HG03342 (cell line): ENCODE data around the gene SLIT1.

Experiments
- ATAC-seq: cut with Tn5 transposase; IDR thresholded peaks from one replicate; pipeline ENCODE4 v1.9.1; 2021; ENCODE audit warnings: mild to moderate bottlenecking, moderate library complexity; ENCODE audit not compliant: unreplicated experiment

The SLIT1 gene

DNA sequence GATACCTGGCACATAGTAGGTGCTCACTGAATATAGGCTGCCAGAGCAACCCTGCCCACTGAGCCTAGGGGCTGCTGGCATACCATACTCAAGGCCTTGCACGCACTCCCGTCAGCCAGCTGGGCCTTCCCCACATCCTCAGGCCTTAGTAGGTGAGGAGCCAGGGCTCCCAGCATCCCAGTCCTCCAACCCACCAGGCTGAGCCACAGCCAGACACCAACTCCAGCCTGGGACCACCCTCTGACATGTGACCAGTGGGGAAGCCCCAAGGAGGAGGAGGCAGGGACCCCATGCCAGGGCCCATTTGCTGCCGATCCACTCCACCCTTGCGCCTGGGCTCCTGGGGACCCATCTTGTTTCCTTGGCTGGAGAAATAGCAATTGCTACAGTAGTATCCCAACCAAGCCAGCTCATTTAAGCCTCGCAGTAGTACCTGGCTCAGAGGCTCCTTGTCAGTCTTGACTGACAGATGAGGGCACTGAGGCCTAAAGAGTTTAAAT, 11.4 kb downstream of the SLIT1 start:
- ATAC-seq = no peak

- no peak for ATAC-seq
Measured at GRCh38 chr10:97173036-97173435, 12.7 kb downstream of the SLIT1 start.

- ATAC-seq = no peak
Measured at GRCh38 chr10:97171001-97171400, 14.8 kb downstream of the SLIT1 start.

- no peak for ATAC-seq
Measured at GRCh38 chr10:97169911-97170693, 15.7 kb downstream of the SLIT1 start.

- no peak for ATAC-seq
Measured at GRCh38 chr10:97169063-97169462, 16.7 kb downstream of the SLIT1 start.

GRCh38 chr10:97168645-97169044, 17.1 kb downstream of the SLIT1 start:
- ATAC-seq = no peak

GRCh38 chr10:97165499-97165898, 20.3 kb downstream of the SLIT1 start:
- no peak for ATAC-seq

- no peak for ATAC-seq
Measured at GRCh38 chr10:97163781-97164501, 21.8 kb downstream of the SLIT1 start.

- no peak for ATAC-seq
Measured at GRCh38 chr10:97163181-97163580, 22.6 kb downstream of the SLIT1 start.

GRCh38 chr10:97159646-97160305, 26.0 kb downstream of the SLIT1 start:
- no peak for ATAC-seq

- peak; percentile 62 for ATAC-seq
Measured at GRCh38 chr10:97157578-97158095, 28.1 kb downstream of the SLIT1 start.

- no peak for ATAC-seq
Measured at GRCh38 chr10:97154781-97155180, 31.0 kb downstream of the SLIT1 start.

DNA sequence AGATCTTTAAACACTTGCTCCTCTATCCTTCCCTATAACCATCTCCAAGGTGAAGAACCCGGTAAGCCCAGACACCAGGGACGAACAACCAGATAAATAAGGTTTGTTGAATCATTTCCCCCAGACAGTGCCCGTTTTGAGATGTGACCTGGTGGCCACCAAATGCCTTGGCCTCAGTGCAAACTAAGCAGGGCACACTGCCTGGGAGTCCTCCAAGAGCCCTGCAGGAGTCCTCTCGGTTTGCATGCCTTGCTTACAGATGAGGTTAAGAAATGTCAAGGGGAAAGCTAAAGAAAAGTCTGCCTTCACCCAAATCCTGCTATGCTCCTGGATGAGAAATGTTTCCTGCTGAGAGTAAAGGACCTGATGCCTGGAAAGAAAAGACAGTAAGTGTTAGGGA, 31.6 kb downstream of the SLIT1 start:
- ATAC-seq = no peak

DNA sequence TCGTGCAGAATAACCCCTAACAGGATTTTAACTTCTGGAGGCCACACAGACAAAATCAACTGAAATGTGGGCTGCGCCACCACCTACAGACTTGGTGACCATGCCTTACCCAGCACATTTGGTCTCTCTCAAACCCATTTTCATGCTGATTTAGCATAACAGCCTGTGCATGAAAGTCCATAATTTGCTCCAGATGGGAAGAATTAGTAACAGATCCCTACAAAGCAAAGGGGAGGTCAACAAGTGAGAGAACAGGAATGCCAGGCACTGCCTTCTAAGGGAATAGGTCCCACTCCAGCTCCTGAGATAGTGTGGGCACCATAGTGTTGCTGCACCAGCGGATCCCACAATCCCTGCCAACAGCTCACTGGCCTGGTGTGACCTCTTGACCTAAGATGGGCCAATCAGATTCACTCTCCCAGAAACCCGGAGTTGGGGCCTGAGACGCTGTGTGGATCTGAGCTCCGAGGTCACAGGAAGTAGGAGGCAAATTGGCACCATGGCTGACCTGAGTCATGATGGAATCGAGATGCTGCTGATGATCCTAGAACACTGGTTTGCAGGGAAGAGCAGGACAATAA, 32.4 kb downstream of the SLIT1 start:
- ATAC-seq = no peak

DNA sequence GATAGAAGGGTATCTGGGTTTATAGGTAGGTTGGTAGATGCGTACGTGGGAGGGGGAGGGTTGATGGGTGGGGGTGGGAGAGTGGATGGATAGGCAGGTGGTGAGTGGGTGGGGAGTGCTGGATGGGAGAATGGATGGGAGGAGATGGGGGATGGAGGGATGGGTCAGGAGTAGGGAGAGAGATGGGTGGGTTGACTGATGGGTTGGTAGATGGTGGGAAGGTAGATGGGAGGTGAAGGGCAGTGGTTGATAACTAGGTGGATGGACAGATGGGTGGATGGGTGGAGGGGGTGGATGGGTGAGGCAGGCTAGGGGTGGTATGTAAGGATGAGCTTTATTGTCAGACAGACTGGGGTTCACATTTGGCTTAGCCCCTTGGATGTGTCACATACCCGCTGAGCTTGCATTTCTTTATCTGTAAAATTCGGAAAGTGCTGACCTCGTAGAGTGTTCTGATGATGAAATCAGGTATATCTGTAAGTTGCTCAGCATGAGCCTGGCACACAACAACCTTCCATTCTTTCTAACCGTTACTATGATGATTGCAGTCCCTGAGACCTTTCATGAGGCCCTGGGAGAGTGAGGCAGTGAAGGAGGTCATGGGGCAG, 34.3 kb downstream of the SLIT1 start:
- ATAC-seq = no peak

- no peak for ATAC-seq
Measured at GRCh38 chr10:97150616-97151015, 35.1 kb downstream of the SLIT1 start.

- ATAC-seq = no peak
Measured at GRCh38 chr10:97150013-97150595, 35.7 kb downstream of the SLIT1 start.

DNA sequence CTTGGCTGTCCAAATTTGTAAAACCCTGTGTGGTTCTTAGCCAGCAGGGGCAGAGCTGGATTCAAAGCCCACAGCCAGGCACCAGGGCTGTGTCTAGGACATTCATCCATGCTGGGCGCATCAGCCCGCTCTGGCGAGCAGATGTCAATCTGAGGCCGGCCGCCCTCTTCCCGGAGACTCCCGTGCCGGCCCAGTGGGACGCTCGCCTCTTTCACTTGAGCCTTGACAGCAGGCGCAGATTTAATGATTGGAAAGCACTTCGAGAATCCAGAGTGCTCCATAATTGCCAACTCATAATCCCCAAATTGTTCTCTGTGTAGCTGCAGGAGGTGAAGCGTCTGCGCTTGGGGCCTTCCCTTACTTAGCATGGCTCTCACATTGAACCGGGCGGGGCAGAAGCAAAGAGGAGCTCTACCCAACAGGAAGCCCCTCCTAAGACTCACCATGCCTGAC, 36.7 kb downstream of the SLIT1 start:
- ATAC-seq = no peak

DNA sequence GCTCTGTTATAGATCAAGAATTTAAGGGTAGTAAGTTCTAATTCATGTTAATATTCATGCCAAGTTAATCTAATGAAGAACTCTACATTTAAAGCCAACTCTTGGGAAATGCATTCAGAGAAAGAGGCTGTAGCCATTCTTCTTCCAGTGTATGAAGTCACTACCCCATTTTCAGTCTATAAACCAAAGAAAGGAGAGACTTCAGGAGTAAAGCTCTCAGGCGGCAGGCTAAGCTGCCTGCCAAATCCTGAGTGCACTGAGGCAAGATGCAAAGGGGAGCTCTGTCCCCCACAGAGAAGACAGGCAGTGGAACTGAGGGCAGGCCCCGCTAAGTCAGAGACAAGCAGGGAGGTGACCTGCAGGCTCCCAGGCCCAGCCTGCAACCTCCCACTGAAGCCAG, 41.5 kb downstream of the SLIT1 start:
- no peak for ATAC-seq

DNA sequence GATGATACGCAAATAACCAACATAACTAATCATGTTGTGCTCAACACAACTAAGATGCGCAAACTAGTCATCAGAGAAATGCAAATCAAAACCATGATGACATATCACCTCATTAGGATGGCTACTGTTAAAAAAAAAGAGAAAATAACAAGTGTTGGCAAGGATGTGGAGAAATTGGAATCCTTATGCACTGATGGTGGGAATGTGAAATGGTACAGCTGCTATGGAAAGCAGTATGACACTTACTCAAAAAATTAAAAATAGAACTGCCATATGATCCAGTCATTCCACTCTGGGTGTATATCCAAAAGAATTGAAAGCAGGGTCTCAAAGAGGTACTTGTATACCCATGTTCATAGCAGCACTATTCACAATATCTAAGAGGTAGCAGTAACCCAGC, 42.9 kb downstream of the SLIT1 start:
- ATAC-seq = no peak
